DND-41 (cell line): ENCODE results near the gene TSPAN10.

Source experiments
- ATAC-seq: fragments of 200-7000 bp; cut with Tn5 transposase; 3 replicates; pipeline ENCODE4 v1.9.1; 2021; ENCODE audit warnings: low read depth; ENCODE audit not compliant: insufficient read depth
- DNase-seq: peaks from one replicate; pipeline ENCODE4 v3.0.0-alpha.2; 2020
- H2AFZ ChIP-seq: 2 replicates; pipeline ENCODE4 v1.6.0; 2012; ENCODE audit warnings: low read depth, low read length
- H3K27ac ChIP-seq: 2 replicates; pipeline ENCODE4 v1.5.1; 2012; ENCODE audit warnings: low read length, inconsistent platforms
- H3K27me3 ChIP-seq: fragments of 200-600 bp; sonication (generic); 2 replicates; pipeline ENCODE4 v1.6.0; 2012; ENCODE audit warnings: low read length, mild to moderate bottlenecking, inconsistent platforms; ENCODE audit not compliant: insufficient read depth, poor library complexity
- H3K36me3 ChIP-seq: 2 replicates; pipeline ENCODE4 v1.5.1; 2012; ENCODE audit warnings: low read length, inconsistent platforms; ENCODE audit not compliant: insufficient read depth
- H3K4me1 ChIP-seq: 2 replicates; pipeline ENCODE4 v1.5.1; 2012; ENCODE audit warnings: mild to moderate bottlenecking, low read length; ENCODE audit not compliant: insufficient read depth
- H3K4me2 ChIP-seq: 2 replicates; pipeline ENCODE4 v1.6.0; 2012; ENCODE audit warnings: mild to moderate bottlenecking, moderate library complexity, low read length, inconsistent platforms; ENCODE audit not compliant: insufficient read depth
- H3K4me3 ChIP-seq, 2 experiments: fragments of 200-600 bp in 1 of 2; shearing (Covaris generic) in 1 of 2; 2 replicates each; pipeline ENCODE4 v1.5.1; 2012 to 2016; ENCODE audit warnings: inconsistent platforms in 2 of 2, low read length in 2 of 2, mild to moderate bottlenecking in 2 of 2, low read depth in 1 of 2, moderate library complexity in 1 of 2
- H3K79me2 ChIP-seq: 2 replicates; pipeline ENCODE4 v1.6.0; 2012; ENCODE audit warnings: low read length, inconsistent platforms; ENCODE audit not compliant: insufficient read depth
- H3K9ac ChIP-seq: 2 replicates; pipeline ENCODE4 v1.6.0; 2012; ENCODE audit warnings: low read depth, mild to moderate bottlenecking, inconsistent platforms, low read length, moderate library complexity
- H3K9me3 ChIP-seq: 2 replicates; pipeline ENCODE4 v1.5.1; 2012; ENCODE audit warnings: low read length, moderate library complexity, mild to moderate bottlenecking, inconsistent platforms; ENCODE audit not compliant: insufficient read depth, severe bottlenecking
- H4K20me1 ChIP-seq: 2 replicates; pipeline ENCODE4 v1.6.0; 2012; ENCODE audit warnings: low read length; ENCODE audit not compliant: insufficient read depth
- CTCF ChIP-seq: IDR thresholded peaks from 2 replicates; pipeline ENCODE4 v1.5.1; 2012; ENCODE audit warnings: borderline replicate concordance, low read length, moderate library complexity, mild to moderate bottlenecking; ENCODE audit not compliant: poor library complexity, severe bottlenecking; ENCODE audit errors: extremely low read depth
- EZH2 ChIP-seq: IDR thresholded peaks from 3 replicates; pipeline ENCODE4 v1.6.1; 2012; ENCODE audit warnings: borderline replicate concordance, low read depth, mild to moderate bottlenecking, moderate library complexity, low read length, inconsistent platforms; ENCODE audit not compliant: severe bottlenecking

Gene TSPAN10

GRCh38 chr17:81601525-81602120, 35.4 kb upstream of the TSPAN10 start:
- H2AFZ ChIP-seq, result no peak overlapping the region
- H3K27me3 ChIP-seq, result no peaks in the 10 kb centered on the region
- peaks cover 76% of the 10 kb centered on the region for H3K36me3 ChIP-seq
- peak; percentile 59 for DNase-seq
- no peak overlapping the region for H3K4me2 ChIP-seq
- H3K4me1 ChIP-seq, result no peaks in the 10 kb centered on the region
- ATAC-seq, result peak; percentile 96
- H3K27ac ChIP-seq, result no peak overlapping the region
- no peaks in the 10 kb centered on the region for H3K9me3 ChIP-seq
- peaks cover 11% of the 10 kb centered on the region; the same call in 1 of the 2 replicates for H3K79me2 ChIP-seq
- H3K4me3 ChIP-seq, result no peak overlapping the region
- TF ChIP-seq CTCF (peak; percentile 81), EZH2 (no peak)
- H4K20me1 ChIP-seq, result peaks cover 24% of the 10 kb centered on the region; the same call in 1 of the 2 replicates
- no peak overlapping the region for H3K9ac ChIP-seq

GRCh38 chr17:81603846-81604610, 33.0 kb upstream of the TSPAN10 start:
- Histone ChIP-seq H3K4me3 (no peak overlapping the region), H3K27me3 (no peaks in the 10 kb centered on the region), H3K4me1 (no peaks in the 10 kb centered on the region), H3K4me2 (no peak overlapping the region), H3K79me2 (peaks cover 15% of the 10 kb centered on the region), H4K20me1 (peaks cover 26% of the 10 kb centered on the region; the same call in 1 of the 2 replicates), H3K9ac (no peak overlapping the region), H2AFZ (no peak overlapping the region), H3K27ac (no peak overlapping the region), H3K36me3 (peaks cover 80% of the 10 kb centered on the region), H3K9me3 (no peaks in the 10 kb centered on the region)
- ATAC-seq (no peak), DNase-seq (no peak)
- TF ChIP-seq CTCF (no peak), EZH2 (no peak)

- peaks cover 75% of the 10 kb centered on the region for H3K36me3 ChIP-seq
- TF ChIP-seq EZH2, result no peak
- no peak for TF ChIP-seq CTCF
Observed at GRCh38 chr17:81607431-81607830, 29.6 kb upstream of the TSPAN10 start.

More at GRCh38 chr17:81607431-81607830, 29.6 kb upstream of the TSPAN10 start:
- peaks cover 23% of the 10 kb centered on the region for H3K79me2 ChIP-seq
- no peaks in the 10 kb centered on the region for H3K9me3 ChIP-seq
- no peak overlapping the region for H3K27ac ChIP-seq
- peaks cover 29% of the 10 kb centered on the region for H4K20me1 ChIP-seq
- H3K27me3 ChIP-seq, result no peaks in the 10 kb centered on the region
- H3K4me2 ChIP-seq, result no peak overlapping the region
- no peak overlapping the region for H3K4me3 ChIP-seq
- H3K4me1 ChIP-seq, result no peaks in the 10 kb centered on the region
- ATAC-seq, result no peak
- H3K9ac ChIP-seq, result no peak overlapping the region
- DNase-seq, result no peak
- no peak overlapping the region for H2AFZ ChIP-seq
